ENCODE data around the gene NLN. TPM values are rescaled to one million over a fixed set of nuclear protein-coding genes. Genes with fewer than 3 reads are reported as not detected.

NLN gene
- total and polyA plus RNA-seq, 11 donors: 1.6 to 28.2 (median 11.6) TPM

DNA sequence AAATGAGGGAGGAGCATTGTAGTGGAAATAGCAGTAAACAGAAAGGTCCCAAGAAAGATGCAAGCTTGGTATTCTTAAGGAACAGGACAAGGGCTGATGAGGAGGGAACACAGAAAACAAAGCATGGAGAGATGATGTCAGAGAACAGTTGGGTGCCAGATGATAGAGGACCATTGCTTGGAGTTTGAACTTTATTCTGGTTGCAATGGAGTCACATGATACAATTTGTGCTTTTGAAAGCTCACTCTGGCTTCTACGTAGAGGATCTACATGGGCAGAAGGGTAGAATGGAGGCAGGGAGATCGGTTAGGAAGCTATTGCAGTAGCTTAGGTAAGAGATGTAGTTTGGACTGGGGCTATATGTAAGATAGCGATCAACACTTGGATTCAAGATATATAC, 39.9 kb upstream of the NLN start:
- TF ChIP-seq POLR2A (IDR thresholded peaks at IDR 0.05): no peak
- TF ChIP-seq, protein P1, sequence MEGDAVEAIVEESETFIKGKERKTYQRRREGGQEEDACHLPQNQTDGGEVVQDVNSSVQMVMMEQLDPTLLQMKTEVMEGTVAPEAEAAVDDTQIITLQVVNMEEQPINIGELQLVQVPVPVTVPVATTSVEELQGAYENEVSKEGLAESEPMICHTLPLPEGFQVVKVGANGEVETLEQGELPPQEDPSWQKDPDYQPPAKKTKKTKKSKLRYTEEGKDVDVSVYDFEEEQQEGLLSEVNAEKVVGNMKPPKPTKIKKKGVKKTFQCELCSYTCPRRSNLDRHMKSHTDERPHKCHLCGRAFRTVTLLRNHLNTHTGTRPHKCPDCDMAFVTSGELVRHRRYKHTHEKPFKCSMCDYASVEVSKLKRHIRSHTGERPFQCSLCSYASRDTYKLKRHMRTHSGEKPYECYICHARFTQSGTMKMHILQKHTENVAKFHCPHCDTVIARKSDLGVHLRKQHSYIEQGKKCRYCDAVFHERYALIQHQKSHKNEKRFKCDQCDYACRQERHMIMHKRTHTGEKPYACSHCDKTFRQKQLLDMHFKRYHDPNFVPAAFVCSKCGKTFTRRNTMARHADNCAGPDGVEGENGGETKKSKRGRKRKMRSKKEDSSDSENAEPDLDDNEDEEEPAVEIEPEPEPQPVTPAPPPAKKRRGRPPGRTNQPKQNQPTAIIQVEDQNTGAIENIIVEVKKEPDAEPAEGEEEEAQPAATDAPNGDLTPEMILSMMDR (IDR thresholded peaks at IDR 0.05): no peak
- Histone ChIP-seq H3K9me3 (no peaks in the 10 kb centered on the region), H3K4me3 (no peak overlapping the region), H3K4me1 (no peaks in the 10 kb centered on the region), H3K36me3 (peaks cover 0 to 75% (median 58%) of the 10 kb centered on the region in 9 donors), H3K27me3 (no peaks in the 10 kb centered on the region), H3K27ac (no peak overlapping the region)
- DNase-seq (no peak), ATAC-seq (no peak)
- intact Hi-C loops (cut with DNase I): no loop called here
- WGBS, 4 donors: 93 to 97% (median 95%) methylated on average over 3 of the region's 3 CpGs

DNA sequence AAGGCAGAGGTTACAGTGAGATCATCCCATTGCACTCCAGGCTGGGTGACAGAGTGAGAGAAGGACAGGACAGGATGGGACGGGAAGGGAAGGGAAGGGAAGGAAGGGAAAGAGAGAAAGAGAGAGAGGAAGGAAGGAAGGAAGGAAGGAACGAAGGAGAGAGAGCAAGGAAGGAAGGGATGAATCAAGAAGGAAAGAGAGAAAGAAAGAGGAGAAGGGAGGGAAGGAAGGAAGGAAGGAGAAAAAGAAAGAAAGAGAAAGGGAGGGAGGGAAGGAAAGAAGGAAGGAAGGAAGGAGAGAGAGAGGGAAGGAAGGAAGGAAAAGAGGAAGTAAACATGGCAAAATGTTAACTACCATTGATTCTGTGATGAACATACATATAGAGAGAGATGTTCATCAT, 28.9 kb upstream of the NLN start:
- H3K4me1 ChIP-seq: peaks cover 0 to 17% (median 2%) of the 10 kb centered on the region in 12 donors
- no peak for DNase-seq
- TF ChIP-seq, protein P1 (IDR thresholded peaks at IDR 0.05): no peak
- TF ChIP-seq POLR2A (IDR thresholded peaks at IDR 0.05): no peak
- H3K27ac ChIP-seq: no peak overlapping the region
- peaks cover 0 to 38% (median 23%) of the 10 kb centered on the region in 9 donors for H3K36me3 ChIP-seq
- H3K4me3 ChIP-seq: no peak overlapping the region
- H3K9me3 ChIP-seq: no peaks in the 10 kb centered on the region
- ATAC-seq: no peak
- WGBS, 4 donors: 85 to 89% (median 86%) methylated on average over 2 of the region's 2 CpGs
- H3K27me3 ChIP-seq: no peaks in the 10 kb centered on the region
- intact Hi-C loops (cut with DNase I): no loop called here

DNA sequence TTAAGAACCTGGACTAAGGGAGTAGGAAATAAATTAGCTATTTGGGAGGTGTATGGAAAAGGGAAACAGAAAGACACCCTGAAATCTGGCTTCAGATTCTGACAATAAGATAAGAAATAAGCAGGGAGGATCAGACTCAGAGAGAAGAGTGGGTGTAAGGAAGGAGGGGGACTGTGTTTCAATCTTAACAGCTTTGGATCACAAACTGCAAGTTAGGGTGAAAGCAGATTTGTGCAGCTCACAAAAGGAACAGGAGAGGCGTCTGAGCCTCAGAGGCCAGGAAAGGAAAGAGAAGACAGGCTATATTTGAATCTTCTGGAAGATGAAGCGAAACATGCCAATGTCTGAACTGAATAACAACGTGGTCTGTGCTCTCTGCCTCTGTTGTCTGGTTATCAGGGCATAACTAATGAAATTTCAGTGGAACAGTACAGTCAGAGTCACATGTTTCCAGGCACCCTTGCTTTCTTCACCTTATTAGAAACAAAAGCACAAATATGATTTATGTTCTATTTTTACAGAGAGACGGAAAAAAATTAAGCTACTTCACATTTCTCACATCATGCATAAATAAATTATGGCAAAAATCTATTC, 26.7 kb upstream of the NLN start:
- DNase-seq (no peak), ATAC-seq (no peak)
- Histone ChIP-seq H3K27me3 (no peaks in the 10 kb centered on the region), H3K9me3 (no peaks in the 10 kb centered on the region), H3K36me3 (peaks cover 0 to 43% (median 22%) of the 10 kb centered on the region in 9 donors), H3K4me3 (no peak overlapping the region), H3K4me1 (peaks cover 0 to 17% (median 2%) of the 10 kb centered on the region in 12 donors), H3K27ac (no peak overlapping the region)
- intact Hi-C loops (cut with DNase I): no loop called here
- TF ChIP-seq, protein P1 (IDR thresholded peaks at IDR 0.05): no peak
- no peak for TF ChIP-seq POLR2A (IDR thresholded peaks at IDR 0.05)
- WGBS, 4 donors: 72 to 84% (median 81%) methylated on average over 4 of the region's 4 CpGs

DNA sequence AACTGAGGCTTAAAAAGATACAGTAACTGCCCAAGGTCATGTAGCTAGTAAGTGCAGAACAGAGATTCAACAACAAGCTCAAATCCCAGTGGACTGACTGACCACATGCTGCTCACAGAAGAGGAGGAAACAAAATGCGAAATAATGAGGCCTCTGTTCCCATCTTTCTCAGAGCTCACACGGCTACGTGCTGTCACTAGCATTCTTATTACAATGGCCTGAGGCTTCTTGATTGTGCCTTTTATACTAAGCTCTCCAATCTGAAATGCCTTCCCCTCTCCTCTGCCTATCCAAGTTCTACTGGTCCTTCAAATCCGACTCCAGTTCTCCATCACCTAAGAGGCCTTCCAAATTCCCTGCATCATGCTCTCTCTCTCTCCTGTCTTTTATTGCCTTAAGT, 26.1 kb upstream of the NLN start:
- intact Hi-C loops (cut with DNase I): no loop called here
- ATAC-seq: no peak
- 92 to 95% (median 92%) methylated on average over 4 of the region's 4 CpGs for WGBS, 4 donors
- DNase-seq: no peak
- TF ChIP-seq POLR2A (IDR thresholded peaks at IDR 0.05): no peak
- no peak overlapping the region for H3K27ac ChIP-seq
- no peaks in the 10 kb centered on the region for H3K9me3 ChIP-seq
- H3K4me1 ChIP-seq: peaks cover 0 to 17% (median 2%) of the 10 kb centered on the region in 12 donors
- H3K27me3 ChIP-seq: no peaks in the 10 kb centered on the region
- H3K4me3 ChIP-seq: no peak overlapping the region
- H3K36me3 ChIP-seq: peaks cover 0 to 37% (median 18%) of the 10 kb centered on the region in 9 donors

DNA sequence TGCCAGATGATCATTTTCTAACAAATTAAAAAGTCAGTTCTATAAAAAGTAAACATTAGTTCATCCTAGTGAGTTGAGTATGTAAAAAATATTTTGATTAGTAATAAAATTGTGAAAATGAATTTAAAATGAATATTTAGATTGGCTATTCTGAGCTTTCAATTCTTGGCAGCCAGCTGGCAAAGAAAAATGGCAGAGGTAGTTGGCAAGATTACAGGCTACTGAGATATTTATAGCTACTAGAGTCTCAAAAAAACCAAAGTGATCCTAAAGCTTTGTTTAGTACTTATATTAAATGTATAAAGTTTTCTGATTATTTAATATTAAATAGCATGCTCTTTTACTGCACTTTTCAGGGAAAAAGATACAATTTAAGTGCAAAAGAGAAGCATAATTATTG, 25.1 kb upstream of the NLN start:
- Histone ChIP-seq H3K4me3 (no peak overlapping the region), H3K36me3 (peaks cover 0 to 38% (median 14%) of the 10 kb centered on the region in 9 donors), H3K27me3 (no peaks in the 10 kb centered on the region), H3K27ac (peak overlapping the region in 1 of 12 donors; percentile 9), H3K9me3 (no peaks in the 10 kb centered on the region), H3K4me1 (peaks cover 0 to 17% (median 2%) of the 10 kb centered on the region in 12 donors)
- TF ChIP-seq, protein P1 (IDR thresholded peaks at IDR 0.05): no peak
- no peak for TF ChIP-seq POLR2A (IDR thresholded peaks at IDR 0.05)
- DNase-seq: no peak
- ATAC-seq: no peak
- intact Hi-C loops (cut with DNase I): no loop called here
